Neural progenitor cell (in vitro differentiated cells): ENCODE data around the gene FGF21. TPM values are rescaled to one million over a fixed set of nuclear protein-coding genes. Genes with fewer than 3 reads are reported as not detected.

Experiments used
- DNase-seq: peaks from one replicate; pipeline ENCODE4 v3.0.0-alpha.2; 2016; ENCODE audit warnings: low spot score
- H2AFZ ChIP-seq: fragments of 200-600 bp; sonication (generic); replicated peaks from 2 replicates; pipeline ENCODE4 v1.6.1; 2016; ENCODE audit warnings: antibody characterized with exemption
- H3F3A ChIP-seq: fragments of 200-600 bp; sonication (generic); 2 replicates; pipeline ENCODE4 v1.6.1; 2016; ENCODE audit warnings: antibody characterized with exemption, low read depth
- H3K27ac ChIP-seq: fragments of 200-600 bp; sonication (generic); 2 replicates; pipeline ENCODE4 v1.5.1; 2016; ENCODE audit warnings: mild to moderate bottlenecking
- H3K27me3 ChIP-seq: fragments of 200-600 bp; sonication (generic); 2 replicates; pipeline ENCODE4 v1.6.1; 2016; ENCODE audit warnings: mild to moderate bottlenecking, moderate library complexity
- H3K36me3 ChIP-seq: fragments of 200-600 bp; sonication (generic); 2 replicates; pipeline ENCODE4 v1.5.1; 2016
- H3K4me1 ChIP-seq: fragments of 200-600 bp; sonication (generic); 2 replicates; pipeline ENCODE4 v1.6.1; 2016; ENCODE audit warnings: mixed run types
- H3K4me2 ChIP-seq: fragments of 200-600 bp; sonication (generic); 2 replicates; pipeline ENCODE4 v1.6.1; 2016
- H3K4me3 ChIP-seq: fragments of 200-600 bp; sonication (generic); 2 replicates; pipeline ENCODE4 v1.5.1; 2016
- H3K79me2 ChIP-seq: fragments of 200-600 bp; sonication (generic); 2 replicates; pipeline ENCODE4 v1.6.1; 2016; ENCODE audit warnings: low read depth
- H3K9ac ChIP-seq: fragments of 200-600 bp; sonication (generic); 2 replicates; pipeline ENCODE4 v1.6.1; 2016
- H3K9me3 ChIP-seq: fragments of 200-600 bp; sonication (generic); 2 replicates; pipeline ENCODE4 v1.5.1; 2016; ENCODE audit warnings: low read depth
- H4K20me1 ChIP-seq: fragments of 200-600 bp; sonication (generic); 2 replicates; pipeline ENCODE4 v1.6.1; 2016; ENCODE audit warnings: low read depth
- H3K27ac Mint-ChIP-seq: 3 replicates; pipeline ENCODE4 v1.8.0; 2021; ENCODE audit warnings: mixed read lengths
- H3K27me3 Mint-ChIP-seq: 2 replicates; pipeline ENCODE4 v1.8.0; 2022; ENCODE audit warnings: low read depth, mild to moderate bottlenecking, inconsistent platforms, moderate library complexity, mixed read lengths; ENCODE audit not compliant: insufficient read depth
- H3K36me3 Mint-ChIP-seq: 3 replicates; pipeline ENCODE4 v1.8.0; 2021; ENCODE audit warnings: mixed read lengths
- H3K4me1 Mint-ChIP-seq: 3 replicates; pipeline ENCODE4 v1.8.0; 2021; ENCODE audit warnings: mixed read lengths
- H3K4me3 Mint-ChIP-seq: 3 replicates; pipeline ENCODE4 v1.8.0; 2021; ENCODE audit warnings: mild to moderate bottlenecking, moderate library complexity, mixed read lengths
- H3K9me3 Mint-ChIP-seq: 3 replicates; pipeline ENCODE4 v1.8.0; 2020; ENCODE audit warnings: mixed read lengths
- CTCF ChIP-seq: fragments of 200-600 bp; sonication (generic); IDR thresholded peaks from 2 replicates; pipeline ENCODE4 v1.5.1; 2017; ENCODE audit warnings: antibody characterized with exemption, mild to moderate bottlenecking
- EZH2 ChIP-seq: fragments of 200-600 bp; sonication (generic); IDR thresholded peaks from 2 replicates; pipeline ENCODE4 v1.6.1; 2017; ENCODE audit warnings: antibody characterized with exemption, mild to moderate bottlenecking, moderate library complexity
- EZH2phosphoT487 ChIP-seq: fragments of 200-600 bp; sonication (generic); IDR thresholded peaks from 2 replicates; pipeline ENCODE4 v1.6.1; 2017; ENCODE audit warnings: antibody characterized with exemption
- total RNA-seq: library from RNA; depleted of rRNA; stranded (reverse); fragments of >200 nt; gene quantifications from 2 replicates; pipeline ENCODE4 v1.2.3, GENCODE V29; 2015; ENCODE audit warnings: low replicate concordance

Gene FGF21
- total RNA-seq, 1 donor from 2014 or later = not detected

- no peaks in the 10 kb centered on the region for H3K36me3 ChIP-seq
- TF ChIP-seq EZH2phosphoT487 (no peak), EZH2 (no peak), CTCF (no peak)
- Mint-ChIP-seq H3K9me3 (no peaks in the 10 kb centered on the region), H3K27ac (peak overlapping the region; percentile 95), H3K27me3 (peaks cover 2% of the 10 kb centered on the region), H3K4me3 (peak overlapping the region; percentile 94), H3K4me1 (peaks cover 26% of the 10 kb centered on the region), H3K36me3 (peaks cover 3% of the 10 kb centered on the region)
- DNase-seq = no peak
- H3K4me2 ChIP-seq = no peak overlapping the region
- H3K4me1 ChIP-seq = peaks cover 6% of the 10 kb centered on the region
- H3F3A ChIP-seq = peaks cover 6% of the 10 kb centered on the region
- H3K79me2 ChIP-seq = no peaks in the 10 kb centered on the region
- H3K9me3 ChIP-seq = no peaks in the 10 kb centered on the region
- no peak overlapping the region for H2AFZ ChIP-seq
- H3K27me3 ChIP-seq = no peaks in the 10 kb centered on the region
- no peak overlapping the region for H3K4me3 ChIP-seq
- H3K9ac ChIP-seq = no peak overlapping the region
- H3K27ac ChIP-seq = no peak overlapping the region
- no peaks in the 10 kb centered on the region for H4K20me1 ChIP-seq
These were observed 39.0 kb downstream of the FGF21 start for GRCh38 chr19:48794291-48794690.

GRCh38 chr19:48795055-48795684, 39.8 kb downstream of the FGF21 start:
- peaks cover 8% of the 10 kb centered on the region for H3K4me1 ChIP-seq
- H2AFZ ChIP-seq = peak overlapping the region; percentile 98
- peak overlapping the region; percentile 95 for H3K27ac Mint-ChIP-seq
- no peak overlapping the region for H3K9ac ChIP-seq
- peak overlapping the region; percentile 94 for H3K4me3 Mint-ChIP-seq
- H3K4me1 Mint-ChIP-seq = peaks cover 29% of the 10 kb centered on the region
- TF ChIP-seq CTCF (peak; percentile 100), EZH2 (no peak)
- H3K79me2 ChIP-seq = no peaks in the 10 kb centered on the region
- H3K4me2 ChIP-seq = peak overlapping the region; percentile 70
- no peak overlapping the region for H3K27ac ChIP-seq
- H4K20me1 ChIP-seq = no peaks in the 10 kb centered on the region
- H3K4me3 ChIP-seq = peak overlapping the region; percentile 74
- H3F3A ChIP-seq = peaks cover 6% of the 10 kb centered on the region
- peaks cover 2% of the 10 kb centered on the region for H3K27me3 Mint-ChIP-seq
- no peaks in the 10 kb centered on the region for H3K9me3 ChIP-seq
- peak; percentile 98 for DNase-seq
- H3K9me3 Mint-ChIP-seq = no peaks in the 10 kb centered on the region
- H3K36me3 ChIP-seq = no peaks in the 10 kb centered on the region
- no peaks in the 10 kb centered on the region for H3K27me3 ChIP-seq
- H3K36me3 Mint-ChIP-seq = peaks cover 3% of the 10 kb centered on the region

GRCh38 chr19:48795685-48796070, 40.4 kb downstream of the FGF21 start:
- Mint-ChIP-seq H3K27me3 (peaks cover 2% of the 10 kb centered on the region), H3K4me3 (peak overlapping the region; percentile 94), H3K36me3 (peaks cover 3% of the 10 kb centered on the region), H3K4me1 (peaks cover 31% of the 10 kb centered on the region), H3K9me3 (no peaks in the 10 kb centered on the region), H3K27ac (peak overlapping the region; percentile 95)
- Histone ChIP-seq H3K4me1 (peaks cover 8% of the 10 kb centered on the region), H3K4me2 (no peak overlapping the region), H3K4me3 (no peak overlapping the region), H3K79me2 (no peaks in the 10 kb centered on the region), H3K27ac (no peak overlapping the region), H3K36me3 (no peaks in the 10 kb centered on the region), H2AFZ (no peak overlapping the region), H3K27me3 (no peaks in the 10 kb centered on the region), H3K9me3 (no peaks in the 10 kb centered on the region), H3F3A (peaks cover 6% of the 10 kb centered on the region), H4K20me1 (no peaks in the 10 kb centered on the region), H3K9ac (no peak overlapping the region)
- no peak for TF ChIP-seq CTCF
- no peak for TF ChIP-seq EZH2phosphoT487
- no peak for TF ChIP-seq EZH2
- DNase-seq = no peak
